GM10266 (cell line): ENCODE measurements around the gene FETUB.
A peak's percentile ranks its signal among the peaks of the same experiment; 100 is the strongest.

Source experiments
- DNase-seq: peaks from one replicate; pipeline ENCODE4 v3.0.0; 2012; ENCODE audit errors: extremely low spot score
- CTCF ChIP-seq: IDR thresholded peaks from 2 replicates; pipeline ENCODE4 v1.5.1; 2012; ENCODE audit warnings: mild to moderate bottlenecking, low read depth; ENCODE audit not compliant: control insufficient read depth, insufficient read depth; ENCODE audit errors: missing control alignments

Gene FETUB

DNA sequence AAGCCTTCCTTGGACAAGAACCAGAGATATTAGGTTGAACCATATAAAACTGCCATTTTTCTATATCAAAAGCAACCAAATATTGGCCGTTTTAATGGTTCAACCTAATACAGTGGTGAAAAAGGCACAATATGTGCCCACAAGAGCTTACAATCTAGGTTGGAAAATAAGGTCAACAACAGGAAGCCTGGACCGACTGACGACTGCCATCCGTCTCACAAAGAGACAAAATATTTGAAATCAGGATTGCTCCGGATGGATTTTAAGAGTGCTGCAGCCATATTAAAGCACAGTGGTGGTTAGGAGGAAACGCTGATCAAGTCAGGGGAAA is 26.0 kb upstream of the FETUB start:
- no peak for DNase-seq
- no peak for TF ChIP-seq CTCF

- peak; percentile 100 for TF ChIP-seq CTCF
- DNase-seq, result peak; percentile 88
Observed at GRCh38 chr3:186614597-186615483, 25.4 kb upstream of the FETUB start.

DNA sequence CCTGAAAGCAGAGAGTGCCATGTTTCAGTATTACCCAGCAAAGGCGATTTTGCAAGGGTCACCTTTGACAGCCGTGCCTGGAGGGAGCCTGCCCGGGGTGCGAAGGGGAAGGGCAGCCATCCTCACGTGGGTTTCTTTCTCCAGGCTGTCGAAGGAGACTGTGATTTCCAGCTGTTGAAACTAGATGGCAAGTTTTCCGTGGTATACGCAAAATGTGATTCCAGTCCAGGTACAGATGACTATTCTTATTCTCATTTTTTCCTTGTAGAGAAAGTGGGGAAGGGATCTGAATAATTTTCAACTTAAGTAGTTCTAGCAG is 23.9 kb upstream of the FETUB start:
- TF ChIP-seq CTCF, result no peak
- no peak for DNase-seq

DNA sequence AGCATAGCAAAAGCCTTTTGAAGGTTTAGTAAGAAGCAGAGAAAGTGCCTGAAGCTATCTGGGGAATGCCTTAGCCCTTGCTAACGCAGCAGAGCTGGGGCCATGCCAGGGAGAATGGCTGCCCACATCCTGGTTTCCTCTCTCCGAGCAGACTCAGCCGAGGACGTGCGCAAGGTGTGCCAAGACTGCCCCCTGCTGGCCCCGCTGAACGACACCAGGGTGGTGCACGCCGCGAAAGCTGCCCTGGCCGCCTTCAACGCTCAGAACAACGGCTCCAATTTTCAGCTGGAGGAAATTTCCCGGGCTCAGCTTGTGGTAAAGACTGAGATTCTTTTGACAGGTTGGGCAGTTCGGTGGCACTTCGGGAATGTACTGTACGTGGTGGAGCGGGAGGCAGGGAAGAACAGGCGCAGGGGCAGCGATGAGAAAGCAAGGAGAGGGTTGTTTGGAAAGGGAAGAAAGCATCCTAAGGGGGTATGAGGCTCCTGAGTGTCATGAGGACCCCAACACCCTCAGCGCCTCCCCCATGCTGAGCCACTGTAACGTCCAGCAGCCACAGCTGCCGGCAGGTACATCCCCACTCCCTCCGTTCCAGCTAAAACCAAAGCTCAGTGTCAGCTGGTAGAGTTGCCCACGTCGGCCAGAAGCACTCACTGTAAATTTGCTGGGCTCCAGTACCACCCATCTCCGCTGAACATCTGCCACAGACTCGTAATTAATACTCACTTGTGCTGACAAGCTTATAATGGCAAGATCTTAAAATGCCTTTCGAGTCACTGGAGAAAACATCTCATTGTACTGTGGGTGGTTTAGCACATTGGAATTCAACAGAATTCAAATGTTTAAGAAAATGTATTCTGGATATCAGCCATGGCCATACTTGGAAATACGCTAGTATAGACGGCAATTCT is 22.9 kb upstream of the FETUB start:
- TF ChIP-seq CTCF, result peak; percentile 99
- peak; percentile 91 for DNase-seq

DNA sequence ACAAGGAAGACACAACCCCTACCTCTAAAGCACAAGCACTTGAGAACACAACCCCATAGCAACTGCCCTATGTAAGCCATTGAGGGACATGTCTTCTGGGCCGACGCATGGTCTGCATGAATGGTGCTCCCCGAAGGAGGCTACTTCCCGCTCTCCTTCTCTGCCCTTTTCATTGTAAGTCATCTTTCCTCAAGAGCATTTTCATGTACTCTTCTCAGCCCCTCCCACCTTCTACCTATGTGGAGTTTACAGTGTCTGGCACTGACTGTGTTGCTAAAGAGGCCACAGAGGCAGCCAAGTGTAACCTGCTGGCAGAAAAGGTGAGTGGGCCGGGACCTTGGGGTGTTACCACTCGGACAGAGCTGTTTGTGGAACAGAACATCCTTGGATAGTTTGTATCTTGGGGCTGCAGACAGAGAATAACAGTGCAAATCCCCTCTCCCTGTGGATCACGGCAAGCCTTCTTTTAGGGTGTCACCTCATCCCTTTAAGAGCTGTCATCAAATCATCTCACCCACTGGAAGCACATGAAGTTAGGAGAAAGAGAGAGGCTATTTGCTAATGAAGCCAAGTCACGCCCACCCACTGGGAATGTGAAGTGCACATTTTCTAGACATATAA is 21.8 kb upstream of the FETUB start:
- DNase-seq, result no peak
- TF ChIP-seq CTCF, result no peak

DNA sequence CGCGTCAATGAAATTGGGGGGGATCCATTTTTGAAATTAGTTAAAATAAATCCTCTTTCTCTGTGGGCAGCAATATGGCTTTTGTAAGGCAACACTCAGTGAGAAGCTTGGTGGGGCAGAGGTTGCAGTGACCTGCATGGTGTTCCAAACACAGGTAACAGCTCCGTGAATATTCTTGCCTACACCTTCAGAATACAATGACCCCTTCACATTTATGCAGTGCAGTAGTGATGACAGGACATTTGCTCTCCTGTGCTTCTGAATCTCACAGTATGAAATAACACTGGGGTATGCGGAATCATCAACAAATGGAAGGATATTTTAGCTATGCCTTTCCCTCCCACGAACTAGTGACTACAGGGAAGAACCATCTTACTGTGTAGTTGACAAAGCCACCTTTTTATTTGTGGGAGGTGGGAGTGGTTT is 20.4 kb upstream of the FETUB start:
- DNase-seq, result no peak
- TF ChIP-seq CTCF, result no peak
